SU-DHL-6 (cell line): ENCODE data around the gene ROGDI.
"Not testable (repeated sequence)": the region's sequence is repeated elsewhere in the genome, so short reads cannot be mapped to it uniquely, and the experiment has no call there.

Experiments
- H2AFZ ChIP-seq: fragments of 200-600 bp; sonication (generic); 2 replicates; pipeline ENCODE4 v1.6.1; 2014; ENCODE audit warnings: low read depth, mild to moderate bottlenecking, moderate library complexity, mixed read lengths, antibody characterized with exemption, low read length; ENCODE audit not compliant: severe bottlenecking
- H3F3A ChIP-seq: fragments of 200-600 bp; shearing (Covaris generic); 2 replicates; pipeline ENCODE4 v1.6.0; 2016; ENCODE audit warnings: antibody characterized with exemption, mild to moderate bottlenecking; ENCODE audit not compliant: insufficient read depth
- H3K27ac ChIP-seq: fragments of 200-600 bp; sonication (generic); 2 replicates; pipeline ENCODE4 v1.5.1; 2016; ENCODE audit warnings: low read depth, mild to moderate bottlenecking, low read length, moderate library complexity, mixed read lengths
- H3K27me3 ChIP-seq: fragments of 200-600 bp; sonication (generic), shearing (Covaris generic); 2 replicates; pipeline ENCODE4 v1.6.0; 2014; ENCODE audit warnings: mild to moderate bottlenecking, low read length
- H3K36me3 ChIP-seq: fragments of 200-600 bp; sonication (generic); 2 replicates; pipeline ENCODE4 v1.6.1; 2014; ENCODE audit warnings: mild to moderate bottlenecking, low read length, mixed read lengths
- H3K4me2 ChIP-seq: fragments of 300-600, 200-600 bp; shearing (Covaris generic), sonication (generic); 2 replicates; pipeline ENCODE4 v1.6.0; 2014; ENCODE audit warnings: low read length, low read depth, mild to moderate bottlenecking; ENCODE audit not compliant: poor library complexity, severe bottlenecking
- H3K4me3 ChIP-seq: fragments of 200-600 bp; sonication (generic); 2 replicates; pipeline ENCODE4 v1.5.1; 2014; ENCODE audit warnings: antibody characterized with exemption, low read length, mild to moderate bottlenecking, mixed read lengths; ENCODE audit not compliant: insufficient read depth, poor library complexity, severe bottlenecking
- H3K79me2 ChIP-seq: fragments of 200-600 bp; sonication (generic); 2 replicates; pipeline ENCODE4 v1.6.1; 2014; ENCODE audit warnings: mild to moderate bottlenecking, low read length, moderate library complexity; ENCODE audit not compliant: insufficient read depth
- H3K9ac ChIP-seq: fragments of 200-600 bp; sonication (generic); 2 replicates; pipeline ENCODE4 v1.7.0; 2014; ENCODE audit warnings: mild to moderate bottlenecking, low read length
- H3K9me2 ChIP-seq: fragments of 200-600 bp; sonication (generic); replicated peaks from 2 replicates; pipeline ENCODE4 v1.6.1; 2014; ENCODE audit warnings: low read length; ENCODE audit not compliant: insufficient read depth
- H3K9me3 ChIP-seq: fragments of 200-600 bp; sonication (generic); 2 replicates; pipeline ENCODE4 v1.6.1; 2014; ENCODE audit warnings: low read length, mixed read lengths; ENCODE audit not compliant: insufficient read depth
- H4K20me1 ChIP-seq: fragments of 200-600 bp; sonication (generic); 2 replicates; pipeline ENCODE4 v1.6.1; 2014; ENCODE audit warnings: low read depth, mild to moderate bottlenecking, antibody characterized with exemption, low read length, moderate library complexity, mixed read lengths
- EZH2phosphoT487 ChIP-seq: fragments of 200-600 bp; sonication (generic), shearing (Covaris generic); conservative IDR thresholded peaks from 2 replicates; pipeline ENCODE4 v1.6.1; 2018; ENCODE audit warnings: mild to moderate bottlenecking, antibody characterized with exemption, low read length, moderate library complexity, mixed read lengths
- TF ChIP-seq, protein P1 (sequence below): fragments of 200-600 bp; sonication (generic); IDR thresholded peaks from one replicate; pipeline ENCODE4 v1.5.1; 2017; ENCODE audit warnings: antibody characterized with exemption, mild to moderate bottlenecking, low read length, moderate library complexity; ENCODE audit not compliant: insufficient read depth, poor library complexity, severe bottlenecking

Gene ROGDI

DNA sequence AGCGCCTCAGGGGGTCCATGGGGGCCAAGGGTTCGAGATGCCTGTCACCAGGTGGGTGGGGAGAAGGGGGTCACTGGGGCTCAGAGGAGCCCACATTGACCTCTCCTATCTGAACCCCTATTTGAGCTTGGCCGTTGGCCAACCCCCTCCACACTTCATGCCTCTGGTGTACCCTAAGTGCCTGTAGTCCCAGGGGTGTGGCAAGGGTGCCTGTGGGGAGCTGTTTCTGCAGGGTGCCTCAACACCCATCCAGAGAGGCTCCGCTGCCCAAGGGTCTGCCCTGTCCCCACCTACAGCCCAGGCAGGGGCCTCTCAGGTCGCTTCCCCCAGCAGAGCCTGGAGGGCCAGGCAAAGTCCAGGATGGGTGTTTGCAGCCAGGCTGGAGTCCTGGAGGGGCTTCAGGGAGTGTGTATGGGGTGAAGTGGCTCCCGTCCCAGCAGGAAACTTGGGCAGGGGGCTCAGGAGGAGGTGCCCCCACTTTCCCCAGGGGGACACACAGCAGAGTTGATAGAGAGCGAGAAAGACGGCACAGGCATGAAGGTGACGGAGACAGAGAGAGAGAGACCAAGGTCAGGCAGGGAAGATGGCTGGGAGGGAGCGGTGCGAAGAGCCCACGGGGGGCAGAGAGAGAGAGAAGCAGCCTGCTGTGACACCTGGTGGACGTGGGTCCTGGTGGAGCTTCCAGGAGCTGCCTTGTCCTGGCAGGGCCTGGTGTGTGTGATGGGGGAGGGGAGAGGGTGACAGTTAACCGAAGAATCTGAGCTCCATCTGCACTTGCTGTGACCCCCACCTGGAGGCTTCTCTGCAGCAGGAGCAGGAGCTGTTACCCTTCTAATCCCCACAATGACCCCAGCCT is 14.6 kb downstream of the ROGDI start, which contains the start of gene SEPTIN12:
Gene SEPTIN12, minus strand, starts transcription at position 719 of the 856 bp plus-strand sequence. Its CDS starts 700 bp downstream, at position 19.
- H2AFZ ChIP-seq: no peak within 1 kb of the TSS

DNA sequence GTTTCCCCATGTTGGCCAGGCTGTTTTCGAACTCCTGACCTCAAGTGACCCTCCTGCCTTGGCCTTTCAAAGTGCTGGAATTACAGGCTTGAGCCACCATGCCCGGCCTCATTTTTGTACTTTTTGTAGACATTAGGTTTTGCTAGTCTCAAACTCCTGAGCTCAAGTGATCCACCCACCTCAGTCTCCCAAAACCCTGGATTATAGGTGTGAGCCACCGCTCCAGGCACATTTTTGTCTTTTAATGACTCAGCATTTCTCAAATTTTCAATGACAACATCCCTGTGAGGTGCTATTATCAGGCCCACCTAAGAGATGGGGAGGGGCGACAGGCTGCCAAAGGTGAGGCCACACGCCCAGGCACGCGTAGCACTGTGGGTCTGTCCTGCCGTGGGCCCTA is 15.4 kb downstream of the ROGDI start:
- Histone ChIP-seq H3K27me3 (no peaks in the 10 kb centered on the region), H3K9me2 (no peaks in the 10 kb centered on the region), H3F3A (no peaks in the 10 kb centered on the region), H3K79me2 (no peaks in the 10 kb centered on the region), H3K9me3 (no peaks in the 10 kb centered on the region), H3K36me3 (no peaks in the 10 kb centered on the region), H4K20me1 (no peaks in the 10 kb centered on the region), H3K27ac (no peak overlapping the region), H2AFZ (no peak overlapping the region), H3K4me3 (no peak overlapping the region), H3K4me2 (no peak overlapping the region), H3K9ac (no peak overlapping the region)
- TF ChIP-seq EZH2phosphoT487: no peak
- TF ChIP-seq, protein P1, sequence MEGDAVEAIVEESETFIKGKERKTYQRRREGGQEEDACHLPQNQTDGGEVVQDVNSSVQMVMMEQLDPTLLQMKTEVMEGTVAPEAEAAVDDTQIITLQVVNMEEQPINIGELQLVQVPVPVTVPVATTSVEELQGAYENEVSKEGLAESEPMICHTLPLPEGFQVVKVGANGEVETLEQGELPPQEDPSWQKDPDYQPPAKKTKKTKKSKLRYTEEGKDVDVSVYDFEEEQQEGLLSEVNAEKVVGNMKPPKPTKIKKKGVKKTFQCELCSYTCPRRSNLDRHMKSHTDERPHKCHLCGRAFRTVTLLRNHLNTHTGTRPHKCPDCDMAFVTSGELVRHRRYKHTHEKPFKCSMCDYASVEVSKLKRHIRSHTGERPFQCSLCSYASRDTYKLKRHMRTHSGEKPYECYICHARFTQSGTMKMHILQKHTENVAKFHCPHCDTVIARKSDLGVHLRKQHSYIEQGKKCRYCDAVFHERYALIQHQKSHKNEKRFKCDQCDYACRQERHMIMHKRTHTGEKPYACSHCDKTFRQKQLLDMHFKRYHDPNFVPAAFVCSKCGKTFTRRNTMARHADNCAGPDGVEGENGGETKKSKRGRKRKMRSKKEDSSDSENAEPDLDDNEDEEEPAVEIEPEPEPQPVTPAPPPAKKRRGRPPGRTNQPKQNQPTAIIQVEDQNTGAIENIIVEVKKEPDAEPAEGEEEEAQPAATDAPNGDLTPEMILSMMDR: no peak

More for the DNA sequence above, 14.6 kb downstream of the ROGDI start, which contains the start of gene SEPTIN12:
- no peaks in the 10 kb centered on the region for H3K36me3 ChIP-seq
- no peak within 1 kb of the TSS for H3K9ac ChIP-seq
- H3F3A ChIP-seq: no peaks in the 10 kb centered on the region
- H3K9me3 ChIP-seq: no peaks in the 10 kb centered on the region
- H3K27me3 ChIP-seq: no peaks in the 10 kb centered on the region
- H3K79me2 ChIP-seq: no peaks in the 10 kb centered on the region
- H3K27ac ChIP-seq: no peak within 1 kb of the TSS
- no peak within 1 kb of the TSS for H3K4me3 ChIP-seq
- no peak for TF ChIP-seq EZH2phosphoT487
- TF ChIP-seq, protein P1: no peak
- no peaks in the 10 kb centered on the region for H3K9me2 ChIP-seq
- H3K4me2 ChIP-seq: no peak within 1 kb of the TSS
- H4K20me1 ChIP-seq: no peaks in the 10 kb centered on the region

DNA sequence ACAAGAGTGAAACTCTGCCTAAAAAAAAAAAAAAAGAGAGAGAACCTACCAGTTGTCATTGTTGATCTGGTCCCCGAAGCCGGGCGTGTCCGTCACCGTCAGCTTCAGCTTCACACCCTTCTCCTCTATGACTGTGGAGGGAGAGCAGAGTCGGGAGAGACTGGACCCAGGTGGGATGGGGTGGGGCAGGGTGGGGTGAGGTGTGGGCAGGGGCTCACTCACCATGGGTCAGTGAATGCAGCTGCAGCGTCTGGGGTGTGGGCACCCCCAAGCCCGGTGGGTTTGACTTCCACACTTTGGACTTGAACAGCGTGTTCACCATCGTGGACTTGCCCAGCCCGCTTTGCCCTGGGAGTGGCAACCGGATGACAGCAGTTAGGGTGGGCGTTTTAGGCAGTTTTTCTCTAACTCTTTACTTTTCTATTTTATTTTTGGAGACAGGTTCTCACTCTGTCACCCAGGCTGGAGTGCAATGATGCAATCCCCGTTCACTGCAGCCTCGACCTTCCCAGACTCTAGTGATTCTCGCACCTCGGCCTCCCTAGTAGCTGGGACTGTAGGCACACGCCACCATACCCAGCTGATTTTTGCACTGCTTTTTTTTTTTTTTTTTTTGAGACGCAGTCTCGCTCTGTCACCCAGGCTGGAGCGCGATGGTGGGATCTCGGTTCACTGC is 16.5 kb downstream of the ROGDI start:
- Histone ChIP-seq H3K4me2 (no peak overlapping the region), H3K9me2 (no peaks in the 10 kb centered on the region), H2AFZ (no peak overlapping the region), H3K27ac (no peak overlapping the region), H3K79me2 (no peaks in the 10 kb centered on the region), H3F3A (no peaks in the 10 kb centered on the region), H4K20me1 (no peaks in the 10 kb centered on the region), H3K4me3 (no peak overlapping the region), H3K9ac (no peak overlapping the region), H3K9me3 (no peaks in the 10 kb centered on the region), H3K27me3 (no peaks in the 10 kb centered on the region), H3K36me3 (no peaks in the 10 kb centered on the region)
- no peak for TF ChIP-seq EZH2phosphoT487
- TF ChIP-seq, protein P1: no peak

DNA sequence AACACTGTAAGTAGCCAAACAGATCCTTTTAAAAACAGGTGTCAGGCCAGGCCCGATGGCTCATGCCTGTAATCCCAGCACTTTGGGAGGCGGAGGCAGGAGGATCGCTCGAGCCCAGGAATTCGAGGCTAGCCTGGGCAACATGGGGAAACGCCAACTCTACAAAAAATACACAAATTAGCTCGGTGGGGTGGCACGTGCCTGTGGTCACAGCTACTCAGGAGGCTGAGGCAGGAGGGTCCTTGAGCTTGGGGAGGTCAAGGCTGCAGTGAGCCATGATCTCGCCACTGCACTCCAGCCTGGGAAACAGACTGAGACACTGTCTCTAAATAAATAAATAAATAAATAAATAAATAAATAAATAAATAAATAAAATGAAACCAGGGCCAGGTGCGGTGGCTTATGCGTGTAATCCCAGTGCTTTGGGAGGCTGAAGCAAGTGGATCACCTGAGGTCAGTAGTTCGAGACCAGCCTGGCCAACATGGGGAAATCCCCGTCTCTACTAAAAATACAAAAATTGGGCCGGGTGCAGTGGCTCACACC is 17.9 kb downstream of the ROGDI start:
- H3K4me2 ChIP-seq, H3F3A ChIP-seq, H2AFZ ChIP-seq: not testable (repeated sequence)

More for the DNA sequence above, 17.9 kb downstream of the ROGDI start:
- not testable (repeated sequence) for H3K4me3 ChIP-seq, H3K9me3 ChIP-seq, H3K9me2 ChIP-seq, H3K27me3 ChIP-seq, H3K36me3 ChIP-seq, H3K27ac ChIP-seq, H4K20me1 ChIP-seq, H3K79me2 ChIP-seq, H3K9ac ChIP-seq
